ENCODE results near the gene SETD5. TPM values are rescaled to one million over a fixed set of nuclear protein-coding genes. Genes with fewer than 3 reads are reported as not detected.

The SETD5 gene
- total and polyA plus RNA-seq, 11 donors, result 28.2 to 84.2 (median 47.6) TPM

GRCh38 chr3:9351709-9352126 is 45.7 kb upstream of the SETD5 start:
- no peak overlapping the region for H3K27ac ChIP-seq
- WGBS, 4 donors, result 50 to 72% (median 62%) methylated on average over 3 of the region's 3 CpGs
- DNase-seq, result no peak
- intact Hi-C loops (cut with DNase I), result loop anchor here in 5 of 10 donors (5.0 to 10.0 kb wide), 3 partner anchors 71 to 303 kb away; no protein-coding TSS in a partner anchor
- no peaks in the 10 kb centered on the region for H3K9me3 ChIP-seq
- peaks cover 0 to 10% (median 0%) of the 10 kb centered on the region in 9 donors for H3K36me3 ChIP-seq
- H3K4me3 ChIP-seq, result no peak overlapping the region
- H3K4me1 ChIP-seq, result peaks cover 0 to 8% (median 0%) of the 10 kb centered on the region in 12 donors
- ATAC-seq, result no peak
- TF ChIP-seq POLR2A (IDR thresholded peaks at IDR 0.05) (no peak), CTCF (IDR thresholded peaks at IDR 0.05) (no peak)
- H3K27me3 ChIP-seq, result no peaks in the 10 kb centered on the region

GRCh38 chr3:9352917-9353752 is 44.3 kb upstream of the SETD5 start:
- ATAC-seq (peak; percentile 45 to 88 (median 81)), DNase-seq (peak in 4 of 5 donors; percentile 56 to 68 (median 64))
- 27 to 29% (median 29%) methylated on average over 7 of the region's 7 CpGs for WGBS, 4 donors
- TF ChIP-seq POLR2A (IDR thresholded peaks at IDR 0.05), result no peak
- peak; percentile 76 to 93 (median 88) for TF ChIP-seq CTCF (IDR thresholded peaks at IDR 0.05)
- Histone ChIP-seq H3K4me3 (no peak overlapping the region), H3K4me1 (peaks cover 0 to 8% (median 0%) of the 10 kb centered on the region in 12 donors), H3K27me3 (no peaks in the 10 kb centered on the region), H3K36me3 (peaks cover 0 to 10% (median 0%) of the 10 kb centered on the region in 9 donors), H3K9me3 (no peaks in the 10 kb centered on the region), H3K27ac (no peak overlapping the region)
- intact Hi-C loops (cut with DNase I), result loop anchor here in 5 of 10 donors (5.0 to 10.0 kb wide), 3 partner anchors 69 to 302 kb away; no protein-coding TSS in a partner anchor

- intact Hi-C loops (cut with DNase I), result loop anchor here in 6 of 10 donors (2.0 to 5.0 kb wide), 4 partner anchors 35 to 75 kb away; partner anchors contain the start of gene SETD5 (in 5 of the 6)
These were observed 35.6 kb upstream of the SETD5 start for GRCh38 chr3:9361691-9362388.

More at GRCh38 chr3:9361691-9362388, 35.6 kb upstream of the SETD5 start:
- DNase-seq (no peak), ATAC-seq (no peak)
- Histone ChIP-seq H3K4me1 (peaks cover 0 to 27% (median 14%) of the 10 kb centered on the region in 12 donors), H3K4me3 (peak overlapping the region in 10 of 12 donors; percentile 60 to 87 (median 73)), H3K27ac (peak overlapping the region in 3 of 12 donors; percentile 88 to 97 (median 90)), H3K27me3 (no peaks in the 10 kb centered on the region), H3K36me3 (peaks cover 0 to 24% (median 20%) of the 10 kb centered on the region in 9 donors), H3K9me3 (no peaks in the 10 kb centered on the region)
- TF ChIP-seq CTCF (IDR thresholded peaks at IDR 0.05) (no peak), POLR2A (IDR thresholded peaks at IDR 0.05) (no peak)
- 56 to 71% (median 61%) methylated on average over 4 to 5 of the region's 5 CpGs for WGBS, 4 donors
